Erythroblast (primary cell): Measurements from ENCODE around the gene SNRNP200.

Experiments used
- GATA1 ChIP-seq: IDR thresholded peaks from 2 replicates; pipeline ENCODE4 v1.6.1; 2011; ENCODE audit warnings: low read depth, mild to moderate bottlenecking, control low read depth, low read length, moderate library complexity
- POLR2A ChIP-seq: IDR thresholded peaks from 2 replicates; pipeline ENCODE4 v1.6.1; 2011; ENCODE audit warnings: mild to moderate bottlenecking, low read length

DNA sequence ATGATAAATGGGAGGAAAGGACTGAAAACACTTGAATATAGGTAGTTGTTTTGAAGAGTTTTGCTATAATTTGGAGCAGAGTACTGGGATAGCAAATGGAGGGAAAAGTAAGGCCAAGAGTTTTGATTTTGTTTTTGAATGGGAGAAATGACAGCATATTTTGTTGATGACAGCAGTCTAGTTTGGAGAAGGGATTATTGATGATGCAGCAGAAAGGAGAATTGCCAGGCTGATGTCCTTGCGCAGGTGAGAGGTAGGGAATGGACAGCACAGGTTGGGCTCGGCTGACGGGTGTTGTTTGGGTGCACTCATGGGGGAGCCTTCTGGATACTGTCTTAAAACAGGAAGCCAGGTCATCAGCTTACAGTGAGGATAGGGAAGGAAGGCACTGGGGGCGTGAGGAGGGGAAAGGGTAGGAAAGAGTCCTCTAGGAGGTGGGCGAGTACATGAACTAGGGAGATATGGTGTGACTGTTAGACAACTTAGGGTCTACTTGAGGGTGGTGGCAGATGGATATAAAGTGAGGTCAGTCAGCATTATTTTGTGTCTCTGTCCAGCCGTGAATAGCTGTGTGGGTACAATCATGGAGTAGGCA lies 40.6 kb upstream of the SNRNP200 start:
- TF ChIP-seq POLR2A: no peak
- TF ChIP-seq GATA1: no peak
